Activated CD4-positive, alpha-beta T cell treated with anti-CD3 and anti-CD28 coated beads for 36 hours (primary cell): ENCODE results near the gene RCOR3. TPM values are rescaled to one million over a fixed set of nuclear protein-coding genes. Genes with fewer than 3 reads are reported as not detected.

ENCODE experiments used
- ATAC-seq: fragments of 200-7000 bp; cut with Tn5 transposase; one replicate; pipeline ENCODE4 v1.10.0; 2021; ENCODE audit warnings: mild to moderate bottlenecking, moderate library complexity
- CTCF ChIA-PET: fragments of 350-600 bp; sonication (Branson Sonifier 250); formaldehyde crosslinking; loops from one replicate; lab custom pipeline; 2021; ENCODE audit warnings: antibody characterized with exemption; lab: Charles Lee
- POLR2A ChIA-PET: fragments of 350-600 bp; sonication (Branson Sonifier 250); formaldehyde crosslinking; loops from one replicate; lab custom pipeline; 2021; ENCODE audit warnings: antibody characterized with exemption, inconsistent platforms; lab: Charles Lee
- DNase-seq: peaks from one replicate; pipeline ENCODE4 v3.0.0-alpha.2; 2020
- H3K27ac Mint-ChIP-seq: one replicate; pipeline ENCODE4 v1.8.0; 2021; ENCODE audit warnings: mixed read lengths
- H3K27me3 Mint-ChIP-seq: one replicate; pipeline ENCODE4 v1.8.0; 2021; ENCODE audit warnings: mixed read lengths
- H3K36me3 Mint-ChIP-seq: one replicate; pipeline ENCODE4 v1.8.0; 2021; ENCODE audit warnings: low read depth, mixed read lengths
- H3K4me1 Mint-ChIP-seq: one replicate; pipeline ENCODE4 v1.8.0; 2021; ENCODE audit warnings: mixed read lengths
- H3K4me3 Mint-ChIP-seq: one replicate; pipeline ENCODE4 v1.8.0; 2021; ENCODE audit warnings: mild to moderate bottlenecking, moderate library complexity, mixed read lengths
- H3K9me3 Mint-ChIP-seq: one replicate; pipeline ENCODE4 v1.8.0; 2021; ENCODE audit warnings: low read depth, mixed read lengths
- intact Hi-C, 2 experiments: fragments of 100-400 bp; cut with DNase I in 1 of 2; cut with micrococcal nuclease in 1 of 2; formaldehyde crosslinking; loops; one replicate each; pipeline versions ENCODE4 v1.14.2 to v1.15.1; 2022 to 2024; cut with DNase I, micrococcal nuclease
- total RNA-seq, 2 experiments: library from RNA; stranded (reverse); gene quantifications; one replicate each; pipeline ENCODE4 v1.2.3, GENCODE V29; 2021

Gene RCOR3
- total RNA-seq, 2 experiments from 2014 or later: 31.0 to 33.4 TPM

DNA sequence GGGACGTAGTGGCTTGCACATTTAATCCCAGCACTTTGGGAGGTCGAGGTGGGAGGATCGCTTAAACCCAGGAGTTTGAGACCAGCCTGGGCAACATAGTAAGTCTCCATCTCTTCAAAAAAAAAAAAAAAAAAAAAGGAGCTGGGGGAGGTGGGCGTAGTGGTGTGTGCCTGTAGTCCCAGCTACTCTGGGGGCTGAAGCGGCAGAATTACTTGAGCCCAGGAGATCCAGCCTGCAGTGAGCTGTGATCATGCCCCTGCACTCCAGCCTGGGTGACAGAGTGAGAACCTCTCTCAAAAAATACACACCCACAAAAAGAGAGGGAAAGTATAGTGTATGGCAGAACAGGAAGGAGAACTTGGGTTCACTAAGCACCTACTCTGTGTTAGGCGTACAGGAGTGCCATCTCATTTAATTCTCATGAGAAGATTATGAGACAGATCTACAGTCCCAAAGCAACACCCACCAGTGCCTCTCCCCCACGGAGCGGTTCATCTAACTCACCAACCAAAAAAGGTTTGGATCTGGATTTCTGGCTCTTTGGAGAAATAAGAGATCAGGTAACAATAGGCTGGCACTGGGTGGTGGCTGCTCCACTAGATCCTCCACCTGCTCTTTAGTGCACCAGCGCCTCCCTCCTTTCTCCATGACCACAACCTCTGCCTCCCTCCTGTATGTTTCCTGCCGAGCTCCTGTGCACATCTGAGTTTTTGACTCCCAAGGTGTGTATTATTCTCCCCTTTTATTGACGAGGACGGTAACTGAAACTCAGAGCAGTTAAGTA, 66.0 kb downstream of the RCOR3 start:
- Mint-ChIP-seq H3K36me3 (peaks cover 3% of the 10 kb centered on the region), H3K4me3 (peak overlapping the region; percentile 87), H3K27ac (peak overlapping the region; percentile 94), H3K27me3 (no peaks in the 10 kb centered on the region), H3K9me3 (no peaks in the 10 kb centered on the region), H3K4me1 (peaks cover 81% of the 10 kb centered on the region)
- ChIA-PET POLR2A (interaction anchor here (0.6 kb wide), 1 partner anchor 120 kb away, joined by 4 read pairs; no protein-coding TSS in a partner anchor), CTCF (interaction anchor here (0.6 to 1.0 kb wide), 2 partner anchors 24 to 151 kb away, joined by 5 to 7 read pairs; no protein-coding TSS in a partner anchor)
- ATAC-seq (no peak), DNase-seq (no peak)
- intact Hi-C loops: loop anchor here (5.0 to 10.0 kb wide), 4 partner anchors 68 to 330 kb away; partner anchors contain the start of genes SLC30A1 (in 2 of the 2) and RCOR3 (in 1 of the 2)

DNA sequence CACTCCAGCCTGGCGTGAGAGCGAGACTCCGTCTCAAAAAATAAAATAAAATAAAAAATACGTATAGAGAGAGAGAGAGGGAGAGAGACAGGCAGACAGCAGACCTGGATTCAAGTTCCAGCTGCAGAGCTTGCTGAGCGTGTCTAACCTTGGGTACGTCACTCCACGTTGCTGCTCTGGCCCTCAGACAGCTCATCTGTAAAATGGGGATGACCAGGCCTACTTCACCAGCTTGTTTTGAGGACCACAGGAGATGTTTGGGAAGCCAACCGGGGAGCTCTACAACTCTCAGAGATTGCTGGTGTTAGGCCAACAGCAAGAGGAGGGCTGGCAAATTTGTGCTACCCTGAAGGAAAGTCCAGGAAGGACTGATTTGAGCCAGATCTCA, 67.0 kb downstream of the RCOR3 start:
- ATAC-seq: no peak

DNA sequence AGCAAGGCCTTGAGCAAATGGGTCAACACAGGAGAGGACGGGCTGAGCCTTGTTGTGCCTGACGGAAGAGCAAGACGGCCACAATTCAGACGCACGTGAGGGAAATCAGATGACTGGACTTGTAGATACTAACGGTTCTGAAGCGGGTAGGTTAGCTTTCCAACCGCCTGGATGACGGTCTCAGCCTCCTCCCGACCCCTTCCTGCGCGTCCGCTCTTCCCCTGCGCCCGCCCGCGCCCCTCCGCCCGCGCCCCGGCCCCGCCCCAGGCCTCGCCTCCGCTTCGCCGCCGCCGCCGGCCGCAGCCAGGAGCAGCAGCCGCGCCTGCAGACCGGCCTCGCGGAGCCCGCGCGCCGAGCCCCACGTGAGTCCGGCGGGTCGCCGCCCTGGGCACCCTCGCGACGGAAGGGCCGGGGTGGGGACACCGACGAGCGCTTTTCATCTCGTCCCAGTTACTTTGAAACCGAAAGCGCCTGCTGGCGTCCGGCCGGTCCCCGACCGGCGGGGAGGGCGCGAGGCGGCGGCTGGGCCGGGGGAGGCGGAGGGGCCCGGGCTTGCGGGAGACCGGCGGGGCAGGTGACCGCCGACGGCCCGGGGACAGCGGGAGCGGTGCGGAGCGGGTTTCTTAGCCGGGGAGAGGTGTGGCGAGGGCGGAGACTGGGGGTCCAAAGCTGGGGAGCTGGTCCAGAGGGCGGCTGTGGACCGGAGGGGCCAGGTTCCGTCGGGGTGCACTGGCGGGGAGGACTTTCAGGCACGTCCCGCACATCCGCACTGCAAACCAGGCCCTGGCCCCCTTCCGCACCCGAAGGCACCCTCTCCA, 67.6 kb downstream of the RCOR3 start, which contains the start of gene TRAF5:
Gene TRAF5 (plus strand): TSS at position 306 of the 818 bp plus-strand sequence. CDS start 26,407 bp downstream, outside the sequence.
- ATAC-seq: peak; percentile 4
- DNase-seq: peak; percentile 67
- Mint-ChIP-seq H3K4me1 (peaks cover 82% of the 10 kb centered on the region), H3K4me3 (peak within 1 kb of the TSS; percentile 87), H3K36me3 (peaks cover 10% of the 10 kb centered on the region), H3K27me3 (no peaks in the 10 kb centered on the region), H3K9me3 (no peaks in the 10 kb centered on the region), H3K27ac (peak within 1 kb of the TSS; percentile 95)
- ChIA-PET POLR2A (interaction anchor here (0.6 to 1.0 kb wide), 2 partner anchors 23 to 33 kb away, joined by 5 to 7 read pairs; no protein-coding TSS in a partner anchor), CTCF (interaction anchor here (0.7 to 4.4 kb wide), 9 partner anchors 9 to 252 kb away, joined by 3 to 30 read pairs (median 4); partner anchors contain the start of gene SLC30A1)
- intact Hi-C loops: loop anchor here (1.0 to 10.0 kb wide), 5 partner anchors 56 to 328 kb away; partner anchors contain the start of genes SLC30A1 (in 2 of the 2) and RCOR3 (in 1 of the 2)

More for the DNA sequence above, 67.0 kb downstream of the RCOR3 start:
- H3K9me3 Mint-ChIP-seq: no peaks in the 10 kb centered on the region
- peaks cover 10% of the 10 kb centered on the region for H3K36me3 Mint-ChIP-seq
- H3K27me3 Mint-ChIP-seq: no peaks in the 10 kb centered on the region
- peaks cover 81% of the 10 kb centered on the region for H3K4me1 Mint-ChIP-seq
- peak overlapping the region; percentile 87 for H3K4me3 Mint-ChIP-seq
- intact Hi-C loops: loop anchor here (1.0 to 10.0 kb wide), 3 partner anchors 56 to 329 kb away; partner anchors contain the start of gene SLC30A1 (in 2 of the 2)
- CTCF ChIA-PET: interaction anchor here (0.7 to 4.4 kb wide), 7 partner anchors 9 to 253 kb away, joined by 3 to 30 read pairs (median 4); partner anchors contain the start of gene SLC30A1
- DNase-seq: no peak
- H3K27ac Mint-ChIP-seq: peak overlapping the region; percentile 94
- POLR2A ChIA-PET: interaction anchor here (0.6 kb wide), 2 partner anchors 24 to 44 kb away, joined by 3 to 5 read pairs; no protein-coding TSS in a partner anchor

DNA sequence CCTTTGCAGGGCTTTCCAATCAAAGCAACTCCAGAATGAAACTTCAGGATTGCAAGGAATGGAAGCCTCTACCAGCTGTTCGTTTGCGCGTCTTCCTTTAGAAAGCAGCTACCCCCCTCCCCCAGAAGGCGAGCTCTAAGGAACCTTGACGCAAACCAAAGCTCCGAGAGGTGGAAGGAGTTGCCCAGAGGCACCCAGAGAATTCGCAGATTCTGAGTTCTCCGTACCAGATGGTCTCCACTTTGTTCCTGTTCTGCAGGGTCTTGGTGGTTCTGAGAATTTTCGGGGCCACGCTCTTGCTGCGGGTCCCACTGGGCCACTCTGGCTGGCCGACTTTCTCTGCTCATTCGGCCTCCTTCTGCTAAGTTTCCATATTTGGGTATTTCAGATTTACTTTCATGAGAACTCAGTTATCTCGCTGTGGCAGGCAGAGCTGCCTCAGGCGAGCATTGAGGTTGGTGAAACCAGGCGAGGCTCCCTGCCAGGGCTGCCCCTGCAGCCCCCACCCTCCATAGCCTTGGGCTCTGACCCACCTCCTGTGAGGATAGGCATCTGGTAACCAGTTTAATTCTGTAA, 68.3 kb downstream of the RCOR3 start:
- DNase-seq: peak; percentile 57
- CTCF ChIA-PET: interaction anchor here (0.6 to 4.4 kb wide), 12 partner anchors 12 to 256 kb away, joined by 3 to 30 read pairs (median 4); no protein-coding TSS in a partner anchor
- intact Hi-C loops: loop anchor here (1.0 to 10.0 kb wide), 4 partner anchors 56 to 327 kb away; partner anchors contain the start of genes SLC30A1 (in 2 of the 2) and RCOR3 (in 1 of the 2)
- ATAC-seq: peak; percentile 11
- H3K4me3 Mint-ChIP-seq: peak overlapping the region; percentile 87
- peaks cover 10% of the 10 kb centered on the region for H3K36me3 Mint-ChIP-seq
- H3K27ac Mint-ChIP-seq: peak overlapping the region; percentile 95
- no peaks in the 10 kb centered on the region for H3K27me3 Mint-ChIP-seq
- H3K4me1 Mint-ChIP-seq: peaks cover 82% of the 10 kb centered on the region
- no peaks in the 10 kb centered on the region for H3K9me3 Mint-ChIP-seq
- POLR2A ChIA-PET: interaction anchor here (0.6 to 1.0 kb wide), 2 partner anchors 33 to 1239 kb away, joined by 3 to 7 read pairs; no protein-coding TSS in a partner anchor

DNA sequence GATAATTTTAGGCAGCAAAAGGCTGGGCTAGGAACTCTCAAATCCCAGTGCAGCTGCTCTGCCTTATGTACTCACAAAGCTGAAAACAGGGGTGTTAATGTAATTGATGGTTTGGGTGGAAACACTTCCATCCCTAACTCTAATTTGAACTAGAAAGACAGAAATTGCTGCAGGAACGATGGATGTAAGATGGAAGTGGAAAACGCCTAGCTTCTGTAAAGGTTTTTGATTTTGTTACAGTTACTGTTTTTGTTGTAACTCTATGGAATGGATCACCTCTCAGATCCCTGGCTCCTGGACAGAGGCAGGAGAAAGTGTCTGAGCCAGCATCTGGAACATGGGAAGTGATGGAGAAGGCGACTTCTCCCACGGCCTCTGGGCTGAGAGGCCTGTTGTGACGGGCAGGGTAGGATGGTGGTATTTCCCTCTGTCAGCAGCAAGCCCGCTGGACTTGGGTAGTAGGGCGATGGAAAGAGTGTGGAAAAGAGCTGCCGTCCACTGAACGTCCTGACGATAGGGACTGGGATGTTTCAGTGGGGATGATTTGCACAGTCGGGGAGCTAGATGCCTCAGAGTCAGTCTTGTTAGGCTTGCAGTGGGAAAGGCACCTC, 69.0 kb downstream of the RCOR3 start:
- Mint-ChIP-seq H3K9me3 (no peaks in the 10 kb centered on the region), H3K27ac (peak overlapping the region; percentile 95), H3K4me1 (peaks cover 81% of the 10 kb centered on the region), H3K4me3 (peak overlapping the region; percentile 87), H3K36me3 (peaks cover 10% of the 10 kb centered on the region), H3K27me3 (no peaks in the 10 kb centered on the region)
- ChIA-PET POLR2A (interaction anchor here (0.6 to 1.2 kb wide), 2 partner anchors 11 to 1239 kb away, joined by 3 read pairs; no protein-coding TSS in a partner anchor), CTCF (interaction anchor here (0.6 to 4.4 kb wide), 13 partner anchors 11 to 255 kb away, joined by 3 to 30 read pairs (median 5); no protein-coding TSS in a partner anchor)
- no peak for DNase-seq
- ATAC-seq: no peak
- intact Hi-C loops: loop anchor here (5.0 to 10.0 kb wide), 2 partner anchors 249 to 327 kb away; partner anchors contain the start of gene SLC30A1 (in 2 of the 2)

DNA sequence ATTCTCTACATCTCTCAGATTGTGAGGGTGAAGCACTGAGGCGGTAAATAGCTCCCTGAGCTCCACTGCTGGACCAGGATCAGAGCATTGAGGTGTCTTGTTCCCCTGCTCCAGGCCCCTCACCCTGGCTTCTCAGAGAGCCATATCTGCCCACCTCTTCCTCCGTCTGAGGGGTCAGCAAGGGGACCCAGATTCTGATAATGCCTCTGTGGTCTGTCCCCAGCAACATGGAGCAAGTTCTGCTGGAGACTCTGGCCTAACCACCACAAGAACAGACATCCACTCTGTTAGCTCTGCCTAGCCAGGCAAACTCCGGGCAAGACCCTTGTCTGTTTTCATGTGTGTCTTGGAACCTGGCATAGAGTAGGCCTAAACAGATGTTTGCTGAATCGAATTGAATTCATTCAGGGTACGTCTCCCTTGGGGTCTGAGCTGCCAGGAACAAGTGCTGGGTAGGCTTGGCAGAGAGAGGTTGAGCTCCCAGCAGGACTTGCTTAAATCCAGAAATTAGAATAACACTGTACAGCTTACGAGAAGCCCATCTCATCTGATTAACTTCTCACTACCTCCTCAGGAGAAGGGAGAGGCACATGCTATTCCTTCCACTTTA, 69.8 kb downstream of the RCOR3 start:
- H3K27me3 Mint-ChIP-seq: no peaks in the 10 kb centered on the region
- H3K27ac Mint-ChIP-seq: peak overlapping the region; percentile 82
- no peak for DNase-seq
- ChIA-PET CTCF (interaction anchor here (1.1 to 4.4 kb wide), 9 partner anchors 11 to 185 kb away, joined by 4 to 30 read pairs (median 7); no protein-coding TSS in a partner anchor), POLR2A (interaction anchor here (0.6 to 1.2 kb wide), 2 partner anchors 11 to 987 kb away, joined by 3 read pairs; no protein-coding TSS in a partner anchor)
- H3K4me1 Mint-ChIP-seq: peaks cover 78% of the 10 kb centered on the region
- H3K36me3 Mint-ChIP-seq: peaks cover 14% of the 10 kb centered on the region
- H3K4me3 Mint-ChIP-seq: peak overlapping the region; percentile 87
- no peak for ATAC-seq
- H3K9me3 Mint-ChIP-seq: no peaks in the 10 kb centered on the region
- intact Hi-C loops: loop anchor here (5.0 to 10.0 kb wide), 2 partner anchors 248 to 326 kb away; partner anchors contain the start of gene SLC30A1 (in 2 of the 2)

DNA sequence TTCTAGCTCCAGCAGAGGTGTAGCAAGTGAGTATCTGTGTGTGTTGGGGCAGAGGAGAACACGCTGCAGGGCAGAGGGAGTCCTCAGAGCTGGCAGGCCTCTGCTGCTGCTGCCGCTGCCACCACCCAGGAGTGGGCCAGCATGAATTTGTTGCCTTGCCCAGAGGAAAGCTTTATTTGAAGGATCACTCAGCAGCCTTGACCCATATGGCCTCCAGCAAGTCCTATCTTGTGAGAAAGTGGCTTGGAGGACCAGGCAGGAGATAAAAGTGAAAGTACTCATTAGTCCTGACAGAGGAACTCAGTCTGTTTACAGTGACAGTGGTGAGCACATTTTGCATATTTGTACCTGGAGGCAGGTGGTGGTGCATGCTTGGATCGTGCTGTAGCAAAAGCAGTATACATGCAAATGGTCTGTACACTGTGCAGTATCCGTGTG, 70.6 kb downstream of the RCOR3 start:
- Mint-ChIP-seq H3K36me3 (peaks cover 16% of the 10 kb centered on the region), H3K9me3 (no peaks in the 10 kb centered on the region), H3K4me1 (peaks cover 81% of the 10 kb centered on the region), H3K4me3 (peak overlapping the region; percentile 87), H3K27me3 (no peaks in the 10 kb centered on the region), H3K27ac (peak overlapping the region; percentile 82)
- ATAC-seq (peak; percentile 17), DNase-seq (no peak)
- ChIA-PET POLR2A (no interaction called here), CTCF (interaction anchor here (1.1 to 4.4 kb wide), 6 partner anchors 10 to 184 kb away, joined by 5 to 30 read pairs (median 8); no protein-coding TSS in a partner anchor)
- intact Hi-C loops: loop anchor here (5.0 to 10.0 kb wide), 2 partner anchors 248 to 325 kb away; partner anchors contain the start of gene SLC30A1 (in 2 of the 2)

DNA sequence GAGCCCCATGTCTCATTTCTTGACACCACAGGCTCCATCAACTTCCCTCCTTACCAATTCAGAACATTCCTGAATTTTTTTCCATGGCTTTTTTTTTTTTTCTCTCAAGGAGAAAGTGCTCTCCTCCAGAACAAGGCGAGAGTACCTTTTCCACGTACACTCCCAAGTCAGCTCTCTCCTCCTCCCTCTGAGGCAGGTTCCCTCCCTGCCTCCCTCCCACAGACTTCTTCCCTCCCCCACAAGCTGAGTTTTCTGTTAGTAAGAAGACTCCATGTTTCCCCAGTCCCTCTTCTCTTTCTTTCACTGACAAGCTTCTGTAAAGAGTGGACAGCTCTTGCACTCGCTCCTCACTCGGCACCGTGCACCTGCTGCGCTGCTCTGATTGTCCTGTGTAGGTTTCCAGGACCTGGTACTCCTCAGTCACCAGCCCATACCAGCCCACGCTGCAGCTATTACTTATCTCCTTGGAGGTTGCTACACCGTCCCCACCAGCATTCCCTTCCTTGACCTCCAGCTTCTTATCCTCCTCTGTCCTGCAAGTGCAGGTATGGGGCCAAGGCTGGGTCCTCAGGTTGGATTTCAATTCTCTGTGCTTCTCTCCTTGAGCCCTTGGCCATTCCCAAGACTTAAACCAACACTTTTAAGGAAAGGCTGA, 71.2 kb downstream of the RCOR3 start:
- ATAC-seq: no peak
- peak overlapping the region; percentile 82 for H3K27ac Mint-ChIP-seq
- ChIA-PET POLR2A (no interaction called here), CTCF (interaction anchor here (0.5 to 3.8 kb wide), 5 partner anchors 14 to 702 kb away, joined by 3 to 17 read pairs (median 7); no protein-coding TSS in a partner anchor)
- H3K4me3 Mint-ChIP-seq: peak overlapping the region; percentile 87
- H3K4me1 Mint-ChIP-seq: peaks cover 83% of the 10 kb centered on the region
- no peak for DNase-seq
- H3K9me3 Mint-ChIP-seq: no peaks in the 10 kb centered on the region
- no peaks in the 10 kb centered on the region for H3K27me3 Mint-ChIP-seq
- intact Hi-C loops: no loop called here
- H3K36me3 Mint-ChIP-seq: peaks cover 16% of the 10 kb centered on the region
